HT-29 (cell line): ENCODE results near the gene PPM1E. TPM values are rescaled to one million over a fixed set of nuclear protein-coding genes. Genes with fewer than 3 reads are reported as not detected.
A peak's percentile ranks its signal among the peaks of the same experiment; 100 is the strongest.
"Not testable (repeated sequence)": the region's sequence is repeated elsewhere in the genome, so short reads cannot be mapped to it uniquely, and the experiment has no call there.

Source experiments
- DNase-seq: peaks from one replicate; pipeline ENCODE4 v3.0.0-alpha.2; 2015; ENCODE audit warnings: low spot score
- total RNA-seq: library from RNA; depleted of rRNA; stranded (reverse); fragments of >200 nt; shearing (Covaris generic); gene quantifications from 2 replicates; pipeline ENCODE4 v1.2.3, GENCODE V29; 2014; rRNA removed

PPM1E gene
- not detected in 2 replicates for total RNA-seq

- no peak for DNase-seq
Observed at GRCh38 chr17:58755577-58756245, at the start of gene PPM1E. Gene PPM1E, plus strand, starts transcription at chr17:58755854.

- DNase-seq: no peak
Observed at GRCh38 chr17:58706351-58707140, 49.1 kb upstream of the PPM1E start.

- peak; percentile 81 for DNase-seq
Observed at GRCh38 chr17:58710948-58711552, 44.6 kb upstream of the PPM1E start.

GRCh38 chr17:58722274-58722673 lies 33.4 kb upstream of the PPM1E start:
- no peak for DNase-seq

GRCh38 chr17:58722696-58723095 lies 33.0 kb upstream of the PPM1E start:
- no peak for DNase-seq

GRCh38 chr17:58728798-58729197 lies 26.9 kb upstream of the PPM1E start:
- no peak for DNase-seq

- no peak for DNase-seq
Observed at GRCh38 chr17:58730937-58731336, 24.7 kb upstream of the PPM1E start.

GRCh38 chr17:58734040-58734439 lies 21.6 kb upstream of the PPM1E start:
- DNase-seq: no peak

- no peak for DNase-seq
Observed at GRCh38 chr17:58734811-58735210, 20.8 kb upstream of the PPM1E start.

- DNase-seq: no peak
Observed at GRCh38 chr17:58741121-58741625, 14.5 kb upstream of the PPM1E start.

- DNase-seq: no peak
Observed at GRCh38 chr17:58747674-58748073, 8.0 kb upstream of the PPM1E start.

GRCh38 chr17:58749627-58750026 lies 6.0 kb upstream of the PPM1E start:
- DNase-seq: not testable (repeated sequence)

- no peak for DNase-seq
Observed at GRCh38 chr17:58753026-58753425, 2.6 kb upstream of the PPM1E start.

GRCh38 chr17:58755269-58755576 lies 431 bp upstream of the PPM1E start:
- no peak for DNase-seq

- DNase-seq: no peak
Observed at GRCh38 chr17:58756246-58757161, 850 bp downstream of the PPM1E start.

- DNase-seq: no peak
Observed at GRCh38 chr17:58757162-58757613, 1.5 kb downstream of the PPM1E start.

- DNase-seq: no peak
Observed at GRCh38 chr17:58758890-58759289, 3.2 kb downstream of the PPM1E start.

- no peak for DNase-seq
Observed at GRCh38 chr17:58759522-58759921, 3.9 kb downstream of the PPM1E start.

GRCh38 chr17:58760248-58760647 lies 4.6 kb downstream of the PPM1E start:
- DNase-seq: no peak

- no peak for DNase-seq
Observed at GRCh38 chr17:58763263-58763662, 7.6 kb downstream of the PPM1E start.

GRCh38 chr17:58764373-58764772 lies 8.7 kb downstream of the PPM1E start:
- DNase-seq: no peak
